ENCODE data around the gene IGSF8.

The IGSF8 gene

DNA sequence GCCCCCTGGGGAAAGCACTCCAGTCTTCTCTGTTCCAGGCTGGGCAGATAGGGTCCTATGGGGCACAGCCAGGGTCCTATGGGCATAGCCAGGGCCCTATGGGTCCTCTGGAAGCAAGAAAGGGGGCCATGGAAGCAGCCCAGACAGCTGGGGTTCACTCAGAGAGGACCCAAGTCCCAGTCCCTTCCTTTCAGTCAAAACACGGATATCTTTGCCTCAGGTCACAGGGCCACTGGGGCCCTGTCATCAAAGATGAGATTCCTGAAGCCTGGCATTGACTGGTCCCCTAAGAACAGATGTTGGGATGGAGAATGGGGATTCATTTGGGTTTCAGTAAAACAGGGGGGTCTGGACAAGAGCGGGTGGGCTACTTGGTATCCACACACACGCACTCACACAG, 8.5 kb downstream of the IGSF8 start:
- in situ Hi-C loops (cut with MboI; ENCODE audit: low sequenced_read_pairs) = no loop called here

DNA sequence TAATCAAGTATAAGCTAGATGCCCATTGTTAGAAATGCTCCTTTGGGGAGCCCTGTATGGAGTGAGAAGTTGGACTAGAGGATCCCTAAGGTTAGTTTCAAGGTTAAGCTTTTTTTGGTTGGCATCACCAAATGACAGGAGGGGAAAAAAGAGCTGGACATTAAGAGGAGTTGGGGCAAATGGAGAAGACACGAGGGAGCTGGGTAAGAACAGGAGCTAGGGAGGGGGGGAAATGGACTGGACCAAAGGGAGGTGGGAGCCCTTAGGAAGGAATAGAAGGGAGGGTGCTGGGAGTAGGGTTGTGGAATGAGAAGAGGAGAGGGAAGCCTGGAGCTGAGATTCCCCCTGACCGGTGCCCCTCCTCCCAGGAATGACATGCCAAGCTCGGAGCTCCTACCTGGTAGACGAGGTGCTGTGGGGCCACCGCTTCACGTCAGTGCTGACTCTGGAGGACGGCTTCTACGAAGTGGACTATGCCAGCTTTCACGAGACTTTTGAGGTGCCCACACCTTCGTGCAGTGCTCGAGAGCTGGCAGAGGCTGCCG, 11.2 kb downstream of the IGSF8 start:
- in situ Hi-C loops (cut with MboI; ENCODE audit: low sequenced_read_pairs) = no loop called here

DNA sequence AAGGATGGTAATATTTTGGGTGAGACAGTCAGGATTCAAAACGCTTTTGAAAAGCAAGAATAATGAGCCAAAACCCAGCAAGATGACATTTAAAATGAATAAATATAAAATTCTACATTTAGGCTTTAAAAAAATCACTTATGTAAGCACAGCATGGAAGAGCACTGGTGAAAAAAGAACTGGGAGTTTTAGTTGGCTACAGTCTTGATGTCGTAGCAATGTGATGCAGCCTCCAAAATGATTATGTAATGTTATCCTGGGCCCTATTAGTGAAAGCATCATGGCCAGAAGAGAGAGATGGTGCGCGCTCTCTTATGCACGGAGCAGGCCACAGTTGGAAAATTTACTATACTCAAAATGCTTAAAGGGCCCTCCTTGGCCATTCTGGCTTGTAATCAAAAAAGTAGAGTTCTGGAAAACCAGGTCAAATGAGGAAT, 11.9 kb downstream of the IGSF8 start:
- in situ Hi-C loops (cut with MboI; ENCODE audit: low sequenced_read_pairs) = no loop called here

DNA sequence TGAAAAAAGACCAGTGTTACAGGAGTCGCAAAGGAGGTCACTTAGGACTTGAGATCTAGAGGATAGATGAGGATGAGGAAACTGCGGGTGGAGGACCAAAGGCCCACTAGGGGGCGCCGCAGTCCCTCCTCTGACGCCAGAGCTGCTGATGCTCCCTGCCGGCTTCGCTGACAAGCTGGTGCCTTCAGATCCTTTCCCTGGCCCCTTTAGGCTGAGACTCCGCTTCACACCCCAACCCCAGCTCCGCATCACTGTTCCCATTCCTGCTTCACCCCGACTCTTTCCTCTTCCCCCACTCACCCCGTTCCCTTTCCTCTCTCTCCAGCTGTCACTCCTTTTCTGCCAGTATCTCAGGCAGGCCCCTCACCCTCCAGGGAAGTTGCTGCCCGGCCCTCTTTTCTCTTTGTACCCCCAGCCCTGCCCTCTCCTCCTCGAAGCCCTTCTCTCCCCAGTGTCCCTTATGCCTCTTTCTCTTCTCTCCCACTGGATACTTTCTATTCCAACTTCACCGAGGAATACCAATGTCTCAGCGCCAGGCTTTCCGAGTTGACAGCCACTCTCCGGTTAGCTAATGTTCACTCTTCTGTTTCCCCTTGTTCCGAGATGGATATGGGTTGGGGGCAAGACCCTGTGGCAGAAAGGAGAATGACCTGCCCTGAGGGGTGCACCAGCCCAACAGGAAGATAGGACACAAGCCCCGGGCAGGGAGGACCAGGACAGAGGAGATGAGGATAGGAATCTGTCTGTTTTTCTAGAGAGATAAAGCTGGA, 12.5 kb downstream of the IGSF8 start:
- in situ Hi-C loops (cut with MboI; ENCODE audit: low sequenced_read_pairs) = no loop called here

DNA sequence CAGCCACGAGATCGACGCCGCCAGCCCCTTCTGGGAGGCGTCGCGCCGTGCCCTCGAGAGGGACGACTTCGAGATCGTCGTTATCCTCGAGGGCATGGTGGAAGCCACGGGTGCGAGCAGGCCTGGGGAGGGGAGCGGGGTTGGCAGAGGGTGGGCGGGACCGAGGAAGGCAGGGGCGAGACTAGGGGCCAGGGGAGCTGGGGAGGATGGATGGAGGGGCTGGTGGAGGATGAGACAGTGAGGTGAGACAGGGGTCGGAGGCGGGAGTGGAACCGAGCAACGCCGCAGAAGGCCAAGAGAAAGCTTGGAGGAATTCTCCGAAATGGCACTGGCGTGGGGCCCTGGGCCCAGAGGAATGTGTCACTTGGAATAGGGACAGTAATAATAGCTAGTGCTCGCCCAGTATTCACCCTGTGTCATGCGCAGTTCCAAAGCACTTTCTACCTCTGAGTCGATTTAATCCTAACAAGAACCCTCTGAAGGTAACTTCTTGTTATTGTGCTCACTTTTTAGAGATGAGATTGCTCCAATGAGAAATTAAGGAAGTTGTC, 13.6 kb downstream of the IGSF8 start:
- in situ Hi-C loops (cut with MboI; ENCODE audit: low sequenced_read_pairs) = no loop called here

DNA sequence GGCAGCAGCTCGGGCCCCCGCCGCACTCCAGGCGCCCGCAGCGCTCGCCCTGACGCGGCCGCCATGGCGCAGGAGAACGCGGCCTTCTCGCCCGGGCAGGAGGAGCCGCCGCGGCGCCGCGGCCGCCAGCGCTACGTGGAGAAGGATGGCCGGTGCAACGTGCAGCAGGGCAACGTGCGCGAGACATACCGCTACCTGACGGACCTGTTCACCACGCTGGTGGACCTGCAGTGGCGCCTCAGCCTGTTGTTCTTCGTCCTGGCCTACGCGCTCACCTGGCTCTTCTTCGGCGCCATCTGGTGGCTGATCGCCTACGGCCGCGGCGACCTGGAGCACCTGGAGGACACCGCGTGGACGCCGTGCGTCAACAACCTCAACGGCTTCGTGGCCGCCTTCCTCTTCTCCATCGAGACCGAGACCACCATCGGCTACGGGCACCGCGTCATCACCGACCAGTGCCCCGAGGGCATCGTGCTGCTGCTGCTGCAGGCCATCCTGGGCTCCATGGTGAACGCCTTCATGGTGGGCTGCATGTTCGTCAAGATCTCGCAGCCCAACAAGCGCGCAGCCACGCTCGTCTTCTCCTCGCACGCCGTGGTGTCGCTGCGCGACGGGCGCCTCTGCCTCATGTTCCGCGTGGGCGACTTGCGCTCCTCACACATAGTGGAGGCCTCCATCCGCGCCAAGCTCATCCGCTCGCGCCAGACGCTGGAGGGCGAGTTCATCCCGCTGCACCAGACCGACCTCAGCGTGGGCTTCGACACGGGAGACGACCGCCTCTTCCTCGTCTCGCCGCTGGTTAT, 14.2 kb downstream of the IGSF8 start:
- in situ Hi-C loops (cut with MboI; ENCODE audit: low sequenced_read_pairs) = no loop called here

DNA sequence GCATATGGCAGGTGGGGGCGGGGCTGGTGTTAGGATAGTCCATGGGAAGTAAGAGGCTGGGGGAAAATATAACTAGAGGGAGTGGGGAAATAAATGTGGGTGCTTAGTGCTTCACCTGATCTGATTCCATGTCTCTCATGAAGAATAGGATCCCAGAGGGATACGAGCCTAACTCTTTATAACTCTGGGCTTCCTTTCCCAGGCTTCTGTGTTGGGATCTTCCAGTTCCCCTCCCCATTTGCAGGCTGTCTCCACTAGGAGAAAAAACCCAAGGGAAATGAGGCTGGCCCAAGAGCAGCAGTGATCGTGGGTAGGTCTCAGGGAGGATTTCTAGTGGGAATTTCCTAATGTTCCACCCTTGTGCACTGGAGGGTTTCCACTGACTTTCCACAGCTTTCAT, 15.5 kb downstream of the IGSF8 start:
- in situ Hi-C loops (cut with MboI; ENCODE audit: low sequenced_read_pairs) = no loop called here

DNA sequence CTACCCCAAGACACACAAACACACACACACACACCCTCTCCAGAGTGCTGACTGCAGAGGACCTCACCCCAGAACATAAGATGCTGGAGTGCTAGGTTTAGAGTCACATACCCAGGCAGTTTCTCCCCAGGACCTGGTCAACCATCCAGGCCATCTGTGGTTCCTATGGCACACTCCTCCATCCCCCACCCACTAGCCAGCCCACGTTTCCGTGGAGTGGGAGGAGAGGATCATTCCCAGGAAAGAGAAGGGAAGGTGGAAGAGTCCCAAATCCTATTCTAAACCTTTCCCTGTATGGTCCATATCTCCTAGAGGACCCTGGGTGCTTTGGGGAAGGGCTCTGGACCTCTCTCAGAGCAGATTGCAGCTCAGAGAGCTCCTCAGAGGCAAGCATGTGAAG, 15.9 kb downstream of the IGSF8 start:
- in situ Hi-C loops (cut with MboI; ENCODE audit: low sequenced_read_pairs) = no loop called here

DNA sequence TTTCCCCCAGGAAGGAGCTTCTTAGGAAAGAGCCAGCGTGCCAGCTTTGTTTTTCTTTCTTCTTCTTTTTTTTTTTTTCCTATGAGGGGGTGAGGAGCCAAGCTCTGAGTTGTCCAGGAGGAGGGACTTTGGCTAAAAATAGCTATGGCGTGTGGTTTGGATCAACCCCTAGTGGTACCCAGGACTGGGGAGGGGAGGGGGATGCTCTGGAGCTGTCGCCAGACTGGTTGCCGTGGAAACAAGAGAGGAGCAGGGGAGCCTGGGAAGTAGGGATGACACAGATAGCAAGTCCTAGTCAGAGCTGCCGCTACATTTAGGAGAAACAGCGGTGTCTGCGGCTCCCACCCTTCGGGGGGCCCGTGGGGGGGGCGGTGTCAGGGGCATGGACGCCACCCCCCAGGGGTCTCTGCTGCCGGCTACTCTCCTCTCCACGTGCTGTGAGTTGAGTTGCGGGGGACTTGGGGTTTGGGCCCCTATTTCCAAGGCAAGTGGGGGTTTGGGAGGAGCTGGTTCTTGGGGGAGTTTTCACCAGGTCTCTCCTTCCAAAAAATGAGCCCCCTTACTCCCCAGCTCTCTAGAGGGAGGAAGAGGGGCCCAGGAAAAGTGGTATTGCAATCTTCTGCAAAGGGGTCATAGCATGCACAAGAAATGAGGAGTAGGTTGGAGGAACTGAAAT, 17.0 kb downstream of the IGSF8 start, which contains the start of gene KCNJ9:
Gene KCNJ9 (plus strand): TSS at position 278 of the 676 bp plus-strand sequence. CDS start 2,493 bp downstream, outside the sequence.
- in situ Hi-C loops (cut with MboI; ENCODE audit: low sequenced_read_pairs) = no loop called here

DNA sequence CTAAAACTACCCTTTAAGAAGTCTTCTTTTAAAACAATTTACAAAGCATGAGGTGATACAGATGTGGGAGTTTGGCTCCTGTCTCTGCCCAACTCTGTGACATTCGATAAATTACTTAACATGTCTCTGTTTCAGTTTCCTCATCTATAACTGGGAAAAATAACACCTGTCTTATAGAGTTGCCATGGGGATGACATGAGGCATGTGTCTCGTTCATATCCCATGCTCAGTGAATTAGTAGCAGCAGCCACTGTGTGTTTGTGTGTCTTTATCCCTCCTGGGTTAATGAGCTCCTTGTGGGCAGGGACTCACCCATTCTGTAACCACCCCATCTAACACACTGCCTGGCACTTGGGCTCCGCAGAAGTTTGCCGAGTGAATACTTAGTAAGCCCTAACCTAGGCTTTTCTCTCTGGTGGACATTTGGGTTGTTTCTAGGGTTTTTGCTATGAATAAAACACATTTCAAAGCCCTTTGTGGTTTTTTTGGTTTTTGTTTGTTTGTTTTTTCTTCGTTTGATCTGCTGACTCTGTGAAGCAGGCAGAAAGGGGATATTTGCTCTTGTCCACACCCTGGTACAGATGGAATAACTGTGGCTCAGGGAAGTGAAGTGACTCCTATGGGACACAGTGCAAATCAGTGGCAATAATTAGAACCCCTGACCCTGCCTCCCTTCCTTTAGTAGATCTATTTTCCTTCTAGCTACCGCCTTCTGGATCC, 17.9 kb downstream of the IGSF8 start:
- in situ Hi-C loops (cut with MboI; ENCODE audit: low sequenced_read_pairs) = no loop called here

DNA sequence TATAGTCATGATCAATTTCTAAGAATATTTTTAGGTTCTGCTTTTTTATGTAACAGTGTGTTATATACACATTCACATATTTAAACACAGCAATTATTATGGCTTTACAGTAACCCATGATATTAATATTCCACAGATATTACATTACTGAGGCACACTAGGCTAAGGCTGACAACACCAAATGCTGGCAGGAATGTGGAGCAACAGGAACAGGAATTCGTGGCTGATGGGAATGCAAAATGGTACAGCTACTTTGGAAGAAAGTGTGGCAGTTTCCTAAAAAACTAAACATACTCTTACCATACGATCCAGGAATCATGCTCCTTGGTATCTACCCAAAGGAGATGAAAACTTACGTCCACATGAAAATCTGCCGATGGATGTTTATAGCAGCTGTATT, 19.0 kb downstream of the IGSF8 start:
- in situ Hi-C loops (cut with MboI; ENCODE audit: low sequenced_read_pairs) = no loop called here

DNA sequence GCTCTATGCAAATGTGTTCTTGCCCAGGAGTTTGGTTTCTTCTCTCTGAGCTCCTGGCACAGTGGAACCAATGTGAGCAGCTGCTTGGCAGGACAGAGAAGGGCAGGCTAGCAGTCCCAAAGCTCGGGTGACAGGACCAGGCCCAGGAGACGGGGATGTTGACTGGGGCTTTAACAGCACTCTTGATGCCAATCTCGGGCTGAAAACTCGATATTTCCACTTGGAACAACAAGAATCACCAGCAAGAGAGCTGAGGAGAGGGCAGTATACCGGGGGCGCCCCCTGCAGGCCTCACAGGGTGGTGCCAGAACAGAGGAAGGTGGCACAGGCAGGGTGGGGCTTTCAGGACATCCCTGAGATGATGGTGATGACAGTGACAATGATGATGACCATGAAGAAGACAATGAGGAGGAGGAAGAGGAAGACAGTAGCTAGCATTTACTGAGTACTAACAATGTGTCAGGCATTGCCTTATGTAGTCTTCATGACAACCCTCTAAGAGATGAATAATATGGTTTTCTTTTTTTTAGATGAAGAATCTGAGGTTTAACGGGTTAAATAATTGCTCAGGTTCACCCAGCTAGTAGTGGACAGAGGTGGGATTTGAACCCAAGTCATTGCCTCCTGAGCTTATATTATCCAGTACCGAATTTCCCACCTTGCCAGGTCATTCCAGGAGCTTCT, 19.8 kb downstream of the IGSF8 start:
- in situ Hi-C loops (cut with MboI; ENCODE audit: low sequenced_read_pairs) = no loop called here

DNA sequence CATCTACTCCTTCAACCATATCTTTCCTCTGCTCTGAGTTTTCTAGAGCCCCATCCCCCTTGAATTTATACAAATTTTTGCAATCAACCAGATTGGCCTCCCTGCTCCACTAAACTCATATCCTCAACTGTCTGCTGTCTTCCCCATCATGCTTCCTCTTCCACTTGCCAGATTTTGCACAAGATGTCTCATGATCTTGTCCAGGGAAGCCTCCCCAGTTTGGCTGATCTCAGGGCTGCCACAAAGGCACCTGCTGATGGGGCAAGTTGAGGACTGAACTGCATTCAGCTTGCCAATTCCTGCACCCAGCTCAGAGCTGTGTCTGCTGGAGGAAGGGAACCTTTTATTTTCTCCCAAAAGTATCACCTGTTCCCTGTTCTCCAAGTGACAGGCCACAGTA, 20.9 kb downstream of the IGSF8 start:
- in situ Hi-C loops (cut with MboI; ENCODE audit: low sequenced_read_pairs) = no loop called here

DNA sequence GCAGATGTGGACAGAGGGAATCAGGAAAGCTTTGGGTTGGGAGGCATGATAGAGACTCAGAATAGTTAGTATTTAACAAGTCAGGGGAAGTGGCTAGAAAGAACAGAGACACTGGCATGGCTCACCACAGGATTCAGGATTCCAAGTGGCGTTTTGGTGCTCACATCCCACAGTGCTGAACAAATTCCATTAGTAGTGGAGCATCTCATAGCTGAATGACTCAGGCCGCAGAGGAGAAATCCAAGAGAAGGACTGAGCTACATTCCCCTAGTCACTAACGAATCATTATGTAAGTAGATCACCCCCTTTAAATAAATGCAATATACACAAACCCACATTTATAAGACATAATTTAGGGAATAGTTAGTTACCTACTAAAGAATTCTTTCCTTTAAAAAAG, 22.1 kb downstream of the IGSF8 start:
- in situ Hi-C loops (cut with MboI; ENCODE audit: low sequenced_read_pairs) = no loop called here

DNA sequence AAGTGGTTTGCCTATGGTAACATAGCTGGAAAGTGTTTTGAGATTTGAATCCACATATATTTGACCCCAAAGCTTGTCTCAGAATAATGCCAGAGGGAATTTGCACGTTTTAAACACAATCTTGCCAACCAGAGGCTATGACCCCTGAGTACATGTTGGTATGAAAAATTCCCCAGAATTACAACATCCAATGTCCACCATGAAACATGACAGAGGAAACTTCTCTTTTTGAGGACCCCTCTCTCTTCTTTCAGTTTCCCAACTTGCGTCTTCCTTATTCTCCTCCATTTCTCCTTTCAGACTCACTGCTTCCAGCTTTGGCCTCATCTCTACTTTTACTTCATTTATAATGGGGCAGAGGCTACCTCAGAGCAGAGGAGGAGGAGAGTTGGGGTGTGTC, 22.6 kb downstream of the IGSF8 start:
- in situ Hi-C loops (cut with MboI; ENCODE audit: low sequenced_read_pairs) = no loop called here

DNA sequence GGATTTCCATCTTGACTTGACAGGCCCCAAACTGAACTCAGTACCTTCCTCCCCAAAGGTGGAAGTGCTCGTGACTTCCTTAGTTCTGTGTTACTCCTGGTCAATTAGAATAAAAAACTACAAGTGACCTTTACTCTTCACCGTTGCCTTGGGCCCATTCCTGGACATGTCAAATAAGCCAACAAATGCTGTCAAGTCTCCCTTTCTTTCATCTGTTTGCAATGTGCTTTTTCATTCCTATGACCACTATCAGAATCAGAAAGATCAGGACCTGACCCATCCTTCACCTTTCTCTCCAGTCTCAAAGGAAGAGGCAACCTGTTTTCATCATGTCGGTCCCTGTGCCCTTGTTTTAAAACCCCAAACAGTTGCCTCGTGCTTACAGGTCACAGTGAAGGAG, 23.6 kb downstream of the IGSF8 start:
- in situ Hi-C loops (cut with MboI; ENCODE audit: low sequenced_read_pairs) = no loop called here

DNA sequence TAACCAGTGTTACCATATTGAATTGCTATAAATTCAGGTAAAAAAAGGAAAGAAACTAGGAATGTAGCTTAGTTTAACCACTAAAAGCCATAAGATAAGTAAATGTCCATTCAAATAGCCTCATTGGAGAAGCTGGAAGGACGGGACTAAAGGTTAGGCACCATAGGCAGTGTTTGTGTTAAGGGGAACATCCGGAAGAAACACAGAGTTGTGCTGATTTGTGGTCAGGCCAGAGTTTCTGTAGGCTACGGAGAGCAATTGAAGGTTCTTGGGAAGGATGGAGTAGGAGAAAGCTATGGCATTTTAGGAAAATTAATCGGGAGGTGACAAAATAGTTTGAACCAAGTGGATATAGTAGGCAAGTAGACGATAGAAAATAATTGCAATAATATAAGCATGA, 27.1 kb downstream of the IGSF8 start:
- in situ Hi-C loops (cut with MboI; ENCODE audit: low sequenced_read_pairs) = no loop called here

DNA sequence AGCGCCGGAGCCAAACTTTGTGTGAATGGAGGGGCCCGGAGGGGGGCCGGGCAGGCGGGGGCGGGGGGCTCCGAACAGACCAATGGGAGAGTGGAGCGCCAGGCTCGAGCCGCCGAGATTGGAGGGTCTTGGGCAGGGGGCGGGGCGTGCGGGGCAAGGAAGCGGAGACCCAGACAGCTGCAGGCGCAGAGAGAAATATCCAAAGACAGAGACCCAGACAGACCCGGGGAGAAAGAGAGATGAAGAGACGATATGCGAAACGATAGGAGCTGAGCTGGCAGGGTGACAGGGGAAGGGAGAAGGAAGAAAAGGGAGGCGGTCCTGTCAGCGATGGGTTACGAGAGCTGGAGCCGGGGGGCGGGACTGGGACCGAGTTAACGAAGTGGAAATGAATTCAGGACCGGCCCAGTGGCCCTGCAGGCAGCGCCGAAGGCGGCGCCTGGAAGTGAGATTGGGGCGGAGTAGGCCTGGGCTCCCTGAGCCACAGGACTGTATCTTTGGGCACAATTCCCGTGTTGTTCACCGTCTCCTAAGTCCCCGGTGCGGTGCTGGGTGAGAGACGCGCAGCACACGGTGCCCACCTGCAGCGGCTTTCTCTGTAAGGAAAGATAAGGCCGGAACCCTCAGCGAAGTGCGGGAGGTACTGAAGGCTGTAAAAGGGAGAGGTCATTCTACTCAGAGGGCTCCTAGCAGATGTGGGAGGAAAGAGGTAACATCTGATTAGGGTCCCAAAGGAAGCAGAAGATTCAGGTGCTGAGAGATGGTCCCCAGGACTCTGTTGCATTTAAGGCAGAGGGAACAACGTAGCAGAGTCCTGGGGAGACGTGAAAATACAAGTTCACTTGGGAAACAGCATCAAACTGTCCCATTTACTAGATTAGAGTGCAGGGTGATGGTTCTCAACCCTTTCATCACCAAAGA, 27.9 kb downstream of the IGSF8 start:
- in situ Hi-C loops (cut with MboI; ENCODE audit: low sequenced_read_pairs) = no loop called here
